AG09309 (cell line): ENCODE results near the gene SEMA4B.
A peak's percentile ranks its signal among the peaks of the same experiment; 100 is the strongest.

Experiments
- DNase-seq: peaks from one replicate; pipeline ENCODE4 v3.0.0-alpha.2; 2010; ENCODE audit warnings: low read depth
- H3K4me3 ChIP-seq: 2 replicates; pipeline ENCODE4 v1.5.1; 2011; ENCODE audit warnings: mild to moderate bottlenecking, low read depth, low read length, moderate library complexity; ENCODE audit not compliant: control insufficient read depth
- TF ChIP-seq, protein P1 (sequence below): IDR thresholded peaks from 2 replicates; pipeline ENCODE4 v1.5.1; 2011; ENCODE audit warnings: mild to moderate bottlenecking, low read depth, low read length, inconsistent platforms; ENCODE audit not compliant: insufficient read depth, control insufficient read depth; ENCODE audit errors: missing control alignments

SEMA4B gene

DNA sequence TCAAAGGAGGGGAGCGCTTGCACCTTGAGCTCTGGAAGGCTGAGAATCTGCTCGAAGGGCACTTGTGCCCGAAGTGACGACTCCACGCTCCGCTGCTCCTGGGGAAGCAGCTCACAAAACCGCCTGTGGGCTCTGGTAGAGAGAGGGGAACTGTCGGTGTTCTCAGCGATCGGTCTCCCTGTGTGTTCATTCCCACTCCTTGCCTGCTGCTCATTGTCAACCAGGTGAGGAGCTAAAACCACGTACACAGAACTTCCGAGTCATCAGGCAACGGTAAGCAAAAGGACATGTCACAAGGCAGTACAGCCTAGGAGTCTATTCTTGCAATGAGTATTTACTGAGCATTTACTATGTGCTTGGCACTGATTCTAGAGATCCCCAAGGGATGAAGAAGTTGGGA lies 31.1 kb downstream of the SEMA4B start:
- TF ChIP-seq, protein P1, sequence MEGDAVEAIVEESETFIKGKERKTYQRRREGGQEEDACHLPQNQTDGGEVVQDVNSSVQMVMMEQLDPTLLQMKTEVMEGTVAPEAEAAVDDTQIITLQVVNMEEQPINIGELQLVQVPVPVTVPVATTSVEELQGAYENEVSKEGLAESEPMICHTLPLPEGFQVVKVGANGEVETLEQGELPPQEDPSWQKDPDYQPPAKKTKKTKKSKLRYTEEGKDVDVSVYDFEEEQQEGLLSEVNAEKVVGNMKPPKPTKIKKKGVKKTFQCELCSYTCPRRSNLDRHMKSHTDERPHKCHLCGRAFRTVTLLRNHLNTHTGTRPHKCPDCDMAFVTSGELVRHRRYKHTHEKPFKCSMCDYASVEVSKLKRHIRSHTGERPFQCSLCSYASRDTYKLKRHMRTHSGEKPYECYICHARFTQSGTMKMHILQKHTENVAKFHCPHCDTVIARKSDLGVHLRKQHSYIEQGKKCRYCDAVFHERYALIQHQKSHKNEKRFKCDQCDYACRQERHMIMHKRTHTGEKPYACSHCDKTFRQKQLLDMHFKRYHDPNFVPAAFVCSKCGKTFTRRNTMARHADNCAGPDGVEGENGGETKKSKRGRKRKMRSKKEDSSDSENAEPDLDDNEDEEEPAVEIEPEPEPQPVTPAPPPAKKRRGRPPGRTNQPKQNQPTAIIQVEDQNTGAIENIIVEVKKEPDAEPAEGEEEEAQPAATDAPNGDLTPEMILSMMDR: no peak
- peak overlapping the region; percentile 63 for H3K4me3 ChIP-seq
- no peak for DNase-seq

DNA sequence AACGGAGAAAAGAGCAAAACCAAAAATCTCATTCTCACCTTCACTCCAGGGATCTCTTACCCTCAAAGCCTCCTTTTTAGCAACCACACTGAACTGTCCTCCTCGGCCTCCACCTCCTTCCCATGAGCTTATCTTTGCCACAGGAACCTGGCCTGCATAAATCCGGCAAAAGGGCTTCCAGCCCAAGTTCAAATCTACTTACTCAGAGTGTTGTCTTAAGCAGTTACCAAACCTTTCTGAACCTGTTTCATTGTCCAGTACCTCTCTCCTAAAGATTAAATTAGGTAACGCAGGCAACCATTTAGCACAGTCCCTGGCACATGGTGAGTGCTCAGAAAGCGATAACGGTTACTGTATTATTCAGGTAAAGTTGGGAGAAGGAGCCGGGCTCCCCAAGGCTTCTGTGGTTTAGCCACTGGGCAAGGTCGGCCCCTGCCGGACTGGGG lies 31.8 kb downstream of the SEMA4B start:
- DNase-seq: no peak
- TF ChIP-seq, protein P1: peak; percentile 50
- peak overlapping the region; percentile 63 for H3K4me3 ChIP-seq

DNA sequence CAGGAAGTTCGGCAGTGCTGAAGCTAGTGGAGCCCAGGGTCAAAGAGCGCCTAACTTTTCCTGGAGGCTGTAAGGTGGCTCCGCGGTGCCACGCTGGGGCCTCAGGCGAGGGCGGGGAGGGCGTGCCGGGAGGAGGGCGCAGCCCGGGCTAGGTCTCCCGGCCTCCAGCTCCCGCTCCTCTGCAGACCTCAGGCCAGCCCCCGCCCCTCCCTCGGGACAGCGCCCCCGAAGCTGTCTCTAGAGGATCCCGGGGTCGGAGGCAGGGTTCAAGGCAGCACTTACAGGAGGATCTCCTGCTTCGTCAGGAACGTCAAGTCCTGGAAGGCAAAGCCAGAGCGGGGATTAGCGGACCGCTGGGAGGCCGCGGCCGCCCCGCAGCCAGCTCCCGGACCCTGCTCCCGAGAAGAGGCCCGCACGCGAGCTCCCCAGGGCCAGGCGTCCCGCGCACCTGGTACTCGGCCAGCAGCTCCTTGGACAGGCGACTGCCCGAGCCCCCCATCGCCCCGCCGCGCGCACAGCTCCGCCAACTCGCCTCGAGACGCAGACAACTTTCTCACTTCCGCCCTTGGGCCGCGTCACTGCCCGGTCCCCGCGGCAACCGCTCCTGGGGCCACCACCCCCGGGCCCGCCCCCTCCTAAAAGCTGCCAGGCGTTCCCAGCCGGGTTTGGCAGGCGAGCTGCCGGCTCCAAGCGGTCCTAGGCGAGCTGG lies 32.4 kb downstream of the SEMA4B start, which contains the start of gene CIB1:
Gene CIB1 (minus strand): TSS at position 555 of the 709 bp plus-strand sequence. CDS start 56 bp downstream, at position 499.
- DNase-seq: peak; percentile 76
- peak within 1 kb of the TSS; percentile 90 for H3K4me3 ChIP-seq
- TF ChIP-seq, protein P1: no peak

DNA sequence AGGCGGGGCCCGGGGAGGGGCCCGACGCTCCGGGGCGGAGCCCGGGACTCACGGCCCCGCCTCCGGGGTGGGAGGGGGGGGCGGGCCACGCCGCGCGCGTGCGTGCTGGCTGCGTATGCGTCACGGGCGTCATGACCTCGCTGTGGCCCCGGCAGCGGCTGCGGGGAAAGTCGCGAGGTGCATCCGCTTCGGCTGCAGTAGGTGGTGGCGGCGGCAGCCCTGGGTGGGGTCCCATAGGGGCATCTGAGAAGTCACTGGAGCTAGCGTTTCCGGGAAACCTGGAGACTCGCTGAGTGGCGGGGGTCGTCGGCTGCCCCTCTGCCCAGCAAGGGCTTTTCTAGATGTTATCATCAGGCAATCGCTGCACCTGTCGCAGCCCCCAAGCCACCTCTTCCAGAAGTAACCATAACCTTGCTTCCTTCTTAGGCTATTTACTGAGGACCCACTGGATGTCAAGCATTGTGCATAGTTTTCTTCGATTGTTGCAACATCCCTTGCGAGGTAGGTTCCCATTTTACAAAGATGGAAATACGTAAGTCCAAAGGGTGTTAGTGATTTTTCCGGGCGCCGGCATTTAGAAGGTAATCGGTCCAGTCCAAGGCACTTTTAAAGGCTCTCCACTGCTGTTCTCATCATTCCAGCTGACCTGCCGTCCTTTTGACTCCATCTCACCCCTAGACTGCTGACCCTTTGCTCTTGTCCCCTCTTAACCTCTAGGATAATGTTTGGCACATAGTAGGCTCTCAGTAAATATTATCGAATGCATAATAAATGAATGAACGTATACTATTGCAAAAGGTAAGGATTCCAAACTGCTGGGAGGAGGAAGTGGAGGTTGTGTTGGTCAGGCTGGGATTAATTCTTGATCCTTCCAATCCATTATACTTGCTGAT lies 33.2 kb downstream of the SEMA4B start, which contains the start of gene GDPGP1:
Gene GDPGP1 (plus strand): TSS at position 114 of the 893 bp plus-strand sequence. CDS start 6,700 bp downstream, outside the sequence.
- DNase-seq: no peak

DNA sequence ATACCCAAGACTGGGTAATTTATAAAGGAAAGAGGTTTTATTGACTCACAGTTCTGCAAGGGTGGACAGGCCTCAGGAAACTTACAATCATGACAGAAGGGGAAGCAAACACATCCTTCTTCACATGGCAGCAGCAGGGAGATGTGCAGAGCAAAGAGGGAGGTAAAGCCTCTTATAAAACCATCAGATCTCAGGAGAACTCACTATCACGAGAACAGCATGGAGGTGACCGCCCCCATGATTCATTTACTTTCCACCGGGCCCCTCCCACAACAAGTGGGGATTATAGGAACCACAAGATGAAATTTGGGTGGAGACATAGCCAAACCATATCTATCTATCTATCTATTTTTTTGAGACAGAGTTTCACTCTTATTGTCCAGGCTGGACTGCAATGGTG lies 38.2 kb downstream of the SEMA4B start:
- DNase-seq: no peak
- H3K4me3 ChIP-seq: no peak overlapping the region
- TF ChIP-seq, protein P1: no peak

More for the DNA sequence above, 33.2 kb downstream of the SEMA4B start, which contains the start of gene GDPGP1:
- peak within 1 kb of the TSS; percentile 90 for H3K4me3 ChIP-seq
- TF ChIP-seq, protein P1: no peak

DNA sequence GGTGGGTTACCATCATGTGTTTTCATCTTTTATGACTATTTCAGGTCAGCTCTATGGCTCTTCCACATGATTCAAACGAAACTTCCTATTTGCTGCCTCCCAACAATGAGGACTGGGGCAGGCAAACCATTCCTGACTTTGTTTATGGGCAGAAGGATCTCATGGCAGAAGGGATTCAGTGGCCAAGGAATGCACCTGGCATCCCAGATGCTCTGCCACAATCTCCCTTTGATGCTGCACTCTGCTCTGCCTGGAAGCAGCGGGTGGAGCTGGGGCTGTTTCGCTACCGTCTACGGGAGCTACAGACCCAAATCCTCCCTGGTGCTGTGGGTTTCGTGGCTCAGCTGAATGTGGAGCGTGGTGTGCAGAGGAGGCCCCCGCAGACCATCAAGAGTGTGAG lies 39.7 kb downstream of the SEMA4B start:
- TF ChIP-seq, protein P1: no peak
- H3K4me3 ChIP-seq: no peak overlapping the region
- no peak for DNase-seq
